Measurements from ENCODE around the gene LRRC39.
"Not testable (repeated sequence)": the region's sequence is repeated elsewhere in the genome, so short reads cannot be mapped to it uniquely, and the experiment has no call there.

Gene LRRC39

GRCh38 chr1:100200060-100200459 is 22.0 kb upstream of the LRRC39 start:
- H3K9me3 ChIP-seq (ENCODE audit: control insufficient read depth in 2 of 2, low read length in 2 of 2); H3K4me1 ChIP-seq (ENCODE audit: control insufficient read depth, insufficient read depth, low read length); H3K4me3 ChIP-seq (ENCODE audit: low read length in 2 of 2); H3K27ac ChIP-seq (ENCODE audit: low read length); H3K9ac ChIP-seq (ENCODE audit: low read length in 2 of 2); H3K27me3 ChIP-seq (ENCODE audit: control insufficient read depth in 1 of 2, insufficient read depth in 2 of 2, low read length in 2 of 2): not testable (repeated sequence)
- H3K36me3 ChIP-seq (ENCODE audit: control insufficient read depth in 2 of 2, insufficient read depth in 2 of 2, low read length in 2 of 2) = peaks cover 11 to 20% of the 10 kb centered on the region in 2 donors

DNA sequence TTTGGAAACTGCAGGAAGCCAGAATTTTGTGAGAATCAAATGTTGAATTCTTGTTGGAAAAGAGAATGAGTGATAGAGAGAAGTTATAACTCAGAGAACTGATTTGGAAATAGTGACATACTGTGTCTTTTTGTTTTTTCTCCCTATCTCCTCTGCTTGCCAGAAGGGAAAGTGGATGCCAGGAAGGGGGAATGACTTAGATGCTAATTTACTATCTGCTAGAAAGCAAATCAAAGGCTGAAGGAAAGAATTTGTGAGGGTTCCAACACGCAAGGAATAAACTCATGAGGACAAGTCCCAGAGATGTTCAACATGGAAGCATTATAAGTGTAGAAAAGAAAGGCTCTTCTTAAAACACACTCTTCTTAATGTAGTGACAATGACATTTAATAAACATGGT is 20.5 kb upstream of the LRRC39 start:
- H3K9ac ChIP-seq (ENCODE audit: low read length in 2 of 2) = no peak overlapping the region
- H3K36me3 ChIP-seq (ENCODE audit: control insufficient read depth in 2 of 2, insufficient read depth in 2 of 2, low read length in 2 of 2) = peaks cover 11 to 20% of the 10 kb centered on the region in 2 donors
- H3K4me3 ChIP-seq (ENCODE audit: low read length in 2 of 2) = no peak overlapping the region
- no peaks in the 10 kb centered on the region for H3K9me3 ChIP-seq (ENCODE audit: control insufficient read depth in 2 of 2, low read length in 2 of 2)
- no peak overlapping the region for H3K27ac ChIP-seq (ENCODE audit: low read length)
- H3K27me3 ChIP-seq (ENCODE audit: control insufficient read depth in 1 of 2, insufficient read depth in 2 of 2, low read length in 2 of 2) = no peaks in the 10 kb centered on the region
- H3K4me1 ChIP-seq (ENCODE audit: control insufficient read depth, insufficient read depth, low read length) = no peaks in the 10 kb centered on the region

DNA sequence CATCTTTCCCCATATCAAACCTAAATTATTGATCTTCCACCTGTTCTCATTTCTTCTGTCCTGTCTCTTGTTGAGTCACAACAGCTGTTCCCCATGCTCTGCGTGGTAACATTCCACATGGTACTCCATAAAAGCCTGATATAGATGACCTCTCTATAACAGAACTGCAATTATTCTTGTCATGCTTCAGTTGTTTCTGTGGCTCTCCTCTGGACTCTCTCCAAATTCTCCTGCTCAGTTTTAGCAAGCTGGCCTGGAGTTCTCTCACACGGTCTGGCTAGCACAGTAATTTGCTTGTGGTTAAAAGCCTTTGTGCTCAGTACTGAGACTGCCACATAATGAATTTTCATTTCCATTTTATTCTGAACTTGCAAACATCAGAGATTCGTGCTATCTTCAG is 10.6 kb upstream of the LRRC39 start:
- Histone ChIP-seq H3K4me1 (ENCODE audit: control insufficient read depth, insufficient read depth, low read length) (peaks cover 8% of the 10 kb centered on the region), H3K27me3 (ENCODE audit: control insufficient read depth in 1 of 2, insufficient read depth in 2 of 2, low read length in 2 of 2) (no peaks in the 10 kb centered on the region), H3K27ac (ENCODE audit: low read length) (peak overlapping the region; percentile 6), H3K9me3 (ENCODE audit: control insufficient read depth in 2 of 2, low read length in 2 of 2) (no peaks in the 10 kb centered on the region), H3K36me3 (ENCODE audit: control insufficient read depth in 2 of 2, insufficient read depth in 2 of 2, low read length in 2 of 2) (peaks cover 0 to 5% of the 10 kb centered on the region in 2 donors), H3K4me3 (ENCODE audit: low read length in 2 of 2) (no peak overlapping the region), H3K9ac (ENCODE audit: low read length in 2 of 2) (peak overlapping the region in 1 of 2 donors; percentile 18)

DNA sequence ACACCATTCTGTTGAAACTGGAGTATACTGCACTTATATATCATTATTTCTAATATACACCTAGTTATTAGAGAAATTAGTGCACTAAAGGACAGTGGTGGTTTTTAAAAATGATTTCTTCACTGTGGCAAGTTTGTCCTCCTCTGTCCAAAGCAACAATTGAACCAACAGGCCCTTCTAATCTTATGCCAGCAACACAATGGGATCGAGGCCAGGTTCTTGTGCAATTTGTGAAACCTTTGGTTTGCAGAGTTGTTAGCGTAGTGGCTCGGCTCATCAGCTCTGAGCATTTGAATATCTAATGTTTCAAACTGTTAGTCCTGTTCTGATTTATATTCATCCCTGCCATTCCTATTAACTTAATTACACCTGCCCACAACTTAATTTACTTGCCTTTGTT is 9.9 kb upstream of the LRRC39 start:
- Histone ChIP-seq H3K27ac (ENCODE audit: low read length) (no peak overlapping the region), H3K27me3 (ENCODE audit: control insufficient read depth in 1 of 2, insufficient read depth in 2 of 2, low read length in 2 of 2) (no peaks in the 10 kb centered on the region), H3K9me3 (ENCODE audit: control insufficient read depth in 2 of 2, low read length in 2 of 2) (no peaks in the 10 kb centered on the region), H3K9ac (ENCODE audit: low read length in 2 of 2) (no peak overlapping the region), H3K36me3 (ENCODE audit: control insufficient read depth in 2 of 2, insufficient read depth in 2 of 2, low read length in 2 of 2) (peaks cover 0 to 5% of the 10 kb centered on the region in 2 donors), H3K4me3 (ENCODE audit: low read length in 2 of 2) (no peak overlapping the region), H3K4me1 (ENCODE audit: control insufficient read depth, insufficient read depth, low read length) (peaks cover 8% of the 10 kb centered on the region)

GRCh38 chr1:100184536-100184935 is 6.5 kb upstream of the LRRC39 start:
- Histone ChIP-seq H3K4me3 (ENCODE audit: low read length in 2 of 2) (no peak overlapping the region), H3K9me3 (ENCODE audit: control insufficient read depth in 2 of 2, low read length in 2 of 2) (no peaks in the 10 kb centered on the region), H3K27me3 (ENCODE audit: control insufficient read depth in 1 of 2, insufficient read depth in 2 of 2, low read length in 2 of 2) (no peaks in the 10 kb centered on the region), H3K27ac (ENCODE audit: low read length) (no peak overlapping the region), H3K4me1 (ENCODE audit: control insufficient read depth, insufficient read depth, low read length) (peaks cover 8% of the 10 kb centered on the region), H3K9ac (ENCODE audit: low read length in 2 of 2) (no peak overlapping the region), H3K36me3 (ENCODE audit: control insufficient read depth in 2 of 2, insufficient read depth in 2 of 2, low read length in 2 of 2) (no peaks in the 10 kb centered on the region)

DNA sequence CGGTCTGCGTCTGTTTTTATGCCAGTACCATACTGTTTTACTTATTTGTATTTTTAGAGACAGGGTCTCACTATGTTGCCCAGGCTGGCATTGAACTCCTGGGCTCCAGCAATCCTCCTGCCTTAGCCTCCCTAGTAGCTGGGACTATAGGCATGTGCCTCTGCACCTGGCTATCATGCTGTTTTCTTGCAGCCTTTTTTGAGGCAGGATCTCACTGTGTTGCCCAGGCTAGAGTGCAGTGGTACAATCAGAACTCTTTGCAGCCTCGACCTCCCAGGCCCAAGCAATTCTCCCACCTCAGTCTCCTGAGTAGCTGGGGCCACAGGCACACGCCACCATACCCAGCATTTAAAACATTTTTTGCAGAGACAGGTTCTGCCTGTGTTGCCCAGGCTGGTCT is 5.3 kb upstream of the LRRC39 start:
- H3K4me3 ChIP-seq (ENCODE audit: low read length in 2 of 2) = no peak overlapping the region
- H3K27me3 ChIP-seq (ENCODE audit: control insufficient read depth in 1 of 2, insufficient read depth in 2 of 2, low read length in 2 of 2) = no peaks in the 10 kb centered on the region
- no peaks in the 10 kb centered on the region for H3K36me3 ChIP-seq (ENCODE audit: control insufficient read depth in 2 of 2, insufficient read depth in 2 of 2, low read length in 2 of 2)
- no peak overlapping the region for H3K27ac ChIP-seq (ENCODE audit: low read length)
- H3K9me3 ChIP-seq (ENCODE audit: control insufficient read depth in 2 of 2, low read length in 2 of 2) = no peaks in the 10 kb centered on the region
- H3K4me1 ChIP-seq (ENCODE audit: control insufficient read depth, insufficient read depth, low read length) = peaks cover 1% of the 10 kb centered on the region
- H3K9ac ChIP-seq (ENCODE audit: low read length in 2 of 2) = no peak overlapping the region

DNA sequence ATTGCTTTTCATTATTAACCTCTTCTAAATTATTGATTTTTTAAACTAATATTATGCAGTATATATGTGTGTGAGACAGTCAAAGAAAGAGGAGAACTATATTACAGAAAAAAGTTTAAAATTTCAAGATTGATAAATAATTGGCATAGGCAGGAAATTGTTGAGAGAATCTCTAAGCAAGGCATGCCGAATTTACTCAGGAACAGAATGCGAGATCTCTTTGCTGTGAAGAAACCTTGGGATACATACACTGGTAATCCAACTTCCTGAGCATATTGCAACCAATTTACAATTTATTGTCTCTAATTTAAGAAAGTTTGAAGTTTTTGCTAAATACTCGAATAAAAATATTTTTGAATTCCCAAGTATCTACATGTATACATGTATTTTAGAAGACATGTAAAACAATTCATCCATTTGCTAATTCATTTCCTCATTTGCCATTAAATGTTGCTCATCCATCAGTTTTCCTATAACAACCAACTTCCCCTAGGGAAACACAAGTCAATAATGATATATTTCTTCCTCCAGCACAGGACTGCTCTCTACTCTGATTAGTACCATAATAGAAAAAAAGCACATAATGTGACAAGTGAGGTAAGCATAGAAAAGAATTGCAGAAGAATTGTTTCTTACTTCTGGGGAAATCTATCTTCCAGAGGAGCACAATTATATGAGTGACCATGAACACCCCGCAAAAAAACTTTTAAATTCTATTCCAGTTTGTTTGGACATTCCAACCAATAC is 588 bp downstream of the LRRC39 start:
- Histone ChIP-seq H3K9me3 (ENCODE audit: control insufficient read depth in 2 of 2, low read length in 2 of 2) (no peaks in the 10 kb centered on the region), H3K9ac (ENCODE audit: low read length in 2 of 2) (no peak overlapping the region), H3K36me3 (ENCODE audit: control insufficient read depth in 2 of 2, insufficient read depth in 2 of 2, low read length in 2 of 2) (no peaks in the 10 kb centered on the region), H3K4me1 (ENCODE audit: control insufficient read depth, insufficient read depth, low read length) (no peaks in the 10 kb centered on the region), H3K4me3 (ENCODE audit: low read length in 2 of 2) (no peak overlapping the region), H3K27ac (ENCODE audit: low read length) (no peak overlapping the region), H3K27me3 (ENCODE audit: control insufficient read depth in 1 of 2, insufficient read depth in 2 of 2, low read length in 2 of 2) (no peaks in the 10 kb centered on the region)

DNA sequence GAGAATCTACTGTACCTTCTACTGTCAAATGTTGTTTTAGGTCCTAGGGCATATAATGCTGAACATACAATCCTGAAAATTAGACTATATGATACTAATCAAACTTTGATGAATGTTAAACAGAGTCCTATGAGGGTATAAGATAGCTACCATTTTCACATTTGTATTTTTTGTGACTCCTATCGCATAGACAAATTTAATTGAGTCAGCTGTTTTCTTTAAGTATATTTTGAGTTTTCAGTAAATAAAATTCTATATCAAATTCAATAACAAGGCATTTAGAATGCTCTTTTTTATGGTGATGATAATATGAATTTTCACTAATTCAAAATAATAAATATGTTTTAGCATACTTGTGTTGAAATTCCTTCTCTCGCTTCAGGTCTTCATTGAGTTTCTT is 10.0 kb downstream of the LRRC39 start:
- no peaks in the 10 kb centered on the region for H3K27me3 ChIP-seq (ENCODE audit: control insufficient read depth in 1 of 2, insufficient read depth in 2 of 2, low read length in 2 of 2)
- H3K9ac ChIP-seq (ENCODE audit: low read length in 2 of 2) = no peak overlapping the region
- no peak overlapping the region for H3K27ac ChIP-seq (ENCODE audit: low read length)
- H3K4me3 ChIP-seq (ENCODE audit: low read length in 2 of 2) = no peak overlapping the region
- H3K4me1 ChIP-seq (ENCODE audit: control insufficient read depth, insufficient read depth, low read length) = no peaks in the 10 kb centered on the region
- H3K36me3 ChIP-seq (ENCODE audit: control insufficient read depth in 2 of 2, insufficient read depth in 2 of 2, low read length in 2 of 2) = no peaks in the 10 kb centered on the region
- no peaks in the 10 kb centered on the region for H3K9me3 ChIP-seq (ENCODE audit: control insufficient read depth in 2 of 2, low read length in 2 of 2)

DNA sequence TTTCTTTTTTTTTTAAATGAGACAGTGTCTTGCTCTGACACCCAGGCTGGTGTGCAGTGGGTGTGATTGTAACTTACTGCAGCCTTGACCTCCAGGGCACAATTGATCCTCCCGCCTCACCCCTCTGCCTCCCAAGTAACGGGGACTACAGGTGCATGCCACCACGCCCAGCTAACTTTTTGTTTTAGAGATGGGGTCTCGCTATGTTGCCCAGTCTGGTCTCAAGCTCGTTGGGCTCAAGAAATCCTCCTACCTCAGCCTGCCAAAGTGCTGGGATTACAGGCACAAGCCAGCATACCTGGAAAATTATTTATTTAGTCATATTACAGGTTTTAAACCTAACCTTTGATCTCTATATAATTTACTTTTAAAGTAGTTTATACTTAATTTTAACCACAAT is 13.4 kb downstream of the LRRC39 start:
- Histone ChIP-seq H3K36me3 (ENCODE audit: control insufficient read depth in 2 of 2, insufficient read depth in 2 of 2, low read length in 2 of 2) (no peaks in the 10 kb centered on the region), H3K9me3 (ENCODE audit: control insufficient read depth in 2 of 2, low read length in 2 of 2) (no peaks in the 10 kb centered on the region), H3K27me3 (ENCODE audit: control insufficient read depth in 1 of 2, insufficient read depth in 2 of 2, low read length in 2 of 2) (no peaks in the 10 kb centered on the region), H3K4me3 (ENCODE audit: low read length in 2 of 2) (no peak overlapping the region), H3K4me1 (ENCODE audit: control insufficient read depth, insufficient read depth, low read length) (no peaks in the 10 kb centered on the region), H3K9ac (ENCODE audit: low read length in 2 of 2) (no peak overlapping the region), H3K27ac (ENCODE audit: low read length) (no peak overlapping the region)

GRCh38 chr1:100164216-100164615 is 13.8 kb downstream of the LRRC39 start:
- no peak overlapping the region for H3K27ac ChIP-seq (ENCODE audit: low read length)
- no peak overlapping the region for H3K9ac ChIP-seq (ENCODE audit: low read length in 2 of 2)
- H3K9me3 ChIP-seq (ENCODE audit: control insufficient read depth in 2 of 2, low read length in 2 of 2) = no peaks in the 10 kb centered on the region

DNA sequence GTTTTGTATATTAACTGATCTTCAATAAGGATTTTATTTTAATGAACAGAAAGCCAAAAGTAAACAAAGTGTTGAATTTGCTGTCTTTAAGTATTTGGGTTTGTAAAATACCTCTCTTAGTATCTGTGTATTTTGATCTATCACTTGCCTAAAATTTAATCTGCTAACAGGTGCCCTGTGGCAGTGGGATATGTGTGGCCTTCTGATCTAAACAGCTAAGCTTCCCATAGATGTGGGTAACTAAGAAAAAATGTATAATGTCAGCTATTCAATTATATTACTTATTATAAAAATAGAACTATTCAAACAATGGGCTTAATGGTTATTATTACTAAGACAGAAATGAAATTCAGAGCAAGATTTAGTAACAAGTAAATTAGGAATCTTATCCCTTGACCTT is 15.2 kb downstream of the LRRC39 start:
- no peaks in the 10 kb centered on the region for H3K4me1 ChIP-seq (ENCODE audit: control insufficient read depth, insufficient read depth, low read length)
- no peak overlapping the region for H3K27ac ChIP-seq (ENCODE audit: low read length)
- no peaks in the 10 kb centered on the region for H3K27me3 ChIP-seq (ENCODE audit: control insufficient read depth in 1 of 2, insufficient read depth in 2 of 2, low read length in 2 of 2)
- H3K4me3 ChIP-seq (ENCODE audit: low read length in 2 of 2) = no peak overlapping the region
- no peaks in the 10 kb centered on the region for H3K9me3 ChIP-seq (ENCODE audit: control insufficient read depth in 2 of 2, low read length in 2 of 2)
- no peaks in the 10 kb centered on the region for H3K36me3 ChIP-seq (ENCODE audit: control insufficient read depth in 2 of 2, insufficient read depth in 2 of 2, low read length in 2 of 2)
- H3K9ac ChIP-seq (ENCODE audit: low read length in 2 of 2) = no peak overlapping the region

More at GRCh38 chr1:100164216-100164615, 13.8 kb downstream of the LRRC39 start:
- no peaks in the 10 kb centered on the region for H3K36me3 ChIP-seq (ENCODE audit: control insufficient read depth in 2 of 2, insufficient read depth in 2 of 2, low read length in 2 of 2)
- no peaks in the 10 kb centered on the region for H3K27me3 ChIP-seq (ENCODE audit: control insufficient read depth in 1 of 2, insufficient read depth in 2 of 2, low read length in 2 of 2)
- no peaks in the 10 kb centered on the region for H3K4me1 ChIP-seq (ENCODE audit: control insufficient read depth, insufficient read depth, low read length)
- H3K4me3 ChIP-seq (ENCODE audit: low read length in 2 of 2) = no peak overlapping the region

Measured in stomach smooth muscle (tissue), 2 donors.